SK-N-SH (cell line): ENCODE results near the gene EXOC3. TPM values are rescaled to one million over a fixed set of nuclear protein-coding genes. Genes with fewer than 3 reads are reported as not detected.
A peak's percentile ranks its signal among the peaks of the same experiment; 100 is the strongest.

Experiments
- CTCF ChIA-PET: fragments of 300-600, 350-600 bp; formaldehyde crosslinking; extraction: SDS; loops from one replicate; lab custom pipeline; 2021; lab: Yijun Ruan, JAX
- POLR2A ChIA-PET: fragments of 350-600 bp; sonication (Branson Sonifier 250); formaldehyde crosslinking; extraction: SDS; loops from one replicate; lab custom pipeline; 2020; ENCODE audit warnings: antibody characterized with exemption, inconsistent platforms; lab: Yijun Ruan, JAX
- DNase-seq: peaks from one replicate; pipeline ENCODE4 v3.0.0; 2012
- H2AFZ ChIP-seq: fragments of 200-600 bp; sonication (generic); 2 replicates; pipeline ENCODE4 v1.8.1; 2016; ENCODE audit warnings: antibody characterized with exemption, mild to moderate bottlenecking, low read depth
- H3F3A ChIP-seq: fragments of 200-600 bp; sonication (generic); replicated peaks from 2 replicates; pipeline ENCODE3; 2016; ENCODE audit warnings: antibody characterized with exemption, mild to moderate bottlenecking; ENCODE audit not compliant: insufficient read depth
- H3K27ac ChIP-seq, 2 experiments: fragments of 200-500 bp in 1 of 2; fragments of 200-600 bp in 1 of 2; sonication (Bioruptor generic) in 1 of 2; sonication (generic), shearing (Covaris generic) in 1 of 2; 2 replicates each; pipeline versions ENCODE4 v1.5.1 to v1.6.1; 2014 to 2016; ENCODE audit warnings: low read depth in 2 of 2, inconsistent platforms in 1 of 2, low read length in 1 of 2, mild to moderate bottlenecking in 1 of 2, mixed read lengths in 1 of 2
- H3K27me3 ChIP-seq: fragments of 200-600 bp; sonication (generic), shearing (Covaris generic); 2 replicates; pipeline ENCODE4 v1.6.1; 2016; ENCODE audit warnings: mixed run types; ENCODE audit not compliant: insufficient read depth
- H3K36me3 ChIP-seq, 2 experiments: fragments of 200-500 bp in 1 of 2; fragments of 200-600 bp in 1 of 2; sonication (Bioruptor generic) in 1 of 2; sonication (generic) in 1 of 2; replicated peaks in 1 of 2; 2 replicates each; pipeline versions ENCODE3 to v1.5.1; 2014 to 2016; ENCODE audit warnings: low read length in 1 of 2, mild to moderate bottlenecking in 1 of 2; ENCODE audit not compliant: insufficient read depth in 2 of 2, control insufficient read depth in 1 of 2
- H3K4me1 ChIP-seq, 2 experiments: fragments of 200-500 bp in 1 of 2; fragments of 200-600 bp in 1 of 2; sonication (Bioruptor generic) in 1 of 2; sonication (generic), shearing (Covaris generic) in 1 of 2; 2 replicates each; pipeline versions ENCODE4 v1.5.1 to v1.6.1; 2014 to 2016; ENCODE audit warnings: low read depth in 1 of 2, low read length in 1 of 2, mixed run types in 1 of 2; ENCODE audit not compliant: insufficient read depth in 2 of 2, control insufficient read depth in 1 of 2
- H3K4me2 ChIP-seq: fragments of 200-600 bp; sonication (generic), shearing (Covaris generic); 2 replicates; pipeline ENCODE4 v1.6.1; 2017; ENCODE audit warnings: mixed run types
- H3K4me3 ChIP-seq, 2 experiments: fragments of 200-500 bp in 1 of 2; fragments of 200-600 bp in 1 of 2; sonication (Bioruptor generic) in 1 of 2; sonication (generic), shearing (Covaris generic) in 1 of 2; 2 replicates each; pipeline versions ENCODE4 v1.5.1 to v1.8.1; 2014 to 2016; ENCODE audit warnings: low read depth in 2 of 2, inconsistent platforms in 1 of 2, low read length in 1 of 2, mild to moderate bottlenecking in 1 of 2, mixed read lengths in 1 of 2, moderate library complexity in 1 of 2
- H3K79me2 ChIP-seq: fragments of 200-600 bp; sonication (generic); 2 replicates; pipeline ENCODE4 v1.8.1; 2017; ENCODE audit warnings: mild to moderate bottlenecking; ENCODE audit not compliant: insufficient read depth
- H3K9ac ChIP-seq: fragments of 200-600 bp; sonication (generic); 2 replicates; pipeline ENCODE4 v1.6.1; 2017; ENCODE audit warnings: mixed run types
- H3K9me2 ChIP-seq: fragments of 200-600 bp; sonication (generic); 2 replicates; pipeline ENCODE4 v1.6.1; 2017; ENCODE audit warnings: mixed run types
- H3K9me3 ChIP-seq: fragments of 200-600 bp; sonication (generic); 2 replicates; pipeline ENCODE4 v1.6.1; 2017; ENCODE audit warnings: mixed run types, mild to moderate bottlenecking, moderate library complexity
- H4K20me1 ChIP-seq: fragments of 200-600 bp; sonication (generic); 2 replicates; pipeline ENCODE4 v1.6.1; 2017; ENCODE audit warnings: mild to moderate bottlenecking, mixed run types; ENCODE audit not compliant: insufficient read depth
- CHD2 ChIP-seq: fragments of 150-350 bp; IDR thresholded peaks from 2 replicates; pipeline ENCODE4 v1.6.1; 2018; ENCODE audit warnings: low read length; ENCODE audit not compliant: partially characterized antibody
- CTCF ChIP-seq: fragments of 200-600 bp; sonication (generic); IDR thresholded peaks from 2 replicates; pipeline ENCODE4 v1.6.1; 2017; ENCODE audit warnings: antibody characterized with exemption, mild to moderate bottlenecking, moderate library complexity
- EZH2phosphoT487 ChIP-seq: fragments of 200-600 bp; sonication (generic); IDR thresholded peaks from 2 replicates; pipeline ENCODE4 v1.6.1; 2017; ENCODE audit warnings: low read depth, mixed run types, mild to moderate bottlenecking, antibody characterized with exemption, moderate library complexity, borderline replicate concordance
- FOSL2 ChIP-seq: IDR thresholded peaks from 2 replicates; pipeline ENCODE4 v1.4.0; 2012; ENCODE audit warnings: low read depth, mild to moderate bottlenecking, moderate library complexity, borderline replicate concordance
- FOXJ3 ChIP-seq: sonication (generic); formaldehyde crosslinking; IDR thresholded peaks from 2 replicates; pipeline ENCODE4 v1.5.1; 2020; ENCODE audit warnings: mild to moderate bottlenecking, missing genetic modification reagents
- FOXM1 ChIP-seq: IDR thresholded peaks from 2 replicates; pipeline ENCODE4 v1.4.0; 2012; ENCODE audit warnings: low read depth, mild to moderate bottlenecking
- GATA2 ChIP-seq: sonication (generic); formaldehyde crosslinking; IDR thresholded peaks from 2 replicates; pipeline ENCODE4 v1.5.0; 2020; ENCODE audit warnings: mild to moderate bottlenecking, missing genetic modification reagents
- MEF2A ChIP-seq: IDR thresholded peaks from 2 replicates; pipeline ENCODE4 v1.4.0; 2012; ENCODE audit warnings: low read depth, borderline replicate concordance
- MXI1 ChIP-seq: IDR thresholded peaks from 2 replicates; pipeline ENCODE4 v1.6.1; 2012; ENCODE audit warnings: mild to moderate bottlenecking, low read depth, low read length, improper control_type of control experiment
- NFIC ChIP-seq: IDR thresholded peaks from 2 replicates; pipeline ENCODE4 v1.4.0; 2012; ENCODE audit warnings: borderline replicate concordance
- POLR2AphosphoS5 ChIP-seq: IDR thresholded peaks from 2 replicates; pipeline ENCODE4 v1.6.1; 2012; ENCODE audit warnings: low read depth, low read length
- RAD21 ChIP-seq: IDR thresholded peaks from 2 replicates; pipeline ENCODE4 v1.6.1; 2012; ENCODE audit warnings: mild to moderate bottlenecking, low read length
- RXRA ChIP-seq: IDR thresholded peaks from 2 replicates; pipeline ENCODE4 v1.4.0; 2012; ENCODE audit warnings: low read depth, mild to moderate bottlenecking, borderline replicate concordance
- SIN3A ChIP-seq: IDR thresholded peaks from 2 replicates; pipeline ENCODE4 v1.6.1; 2012; ENCODE audit warnings: low read depth, mild to moderate bottlenecking, low read length, moderate library complexity, borderline replicate concordance
- TAF1 ChIP-seq: IDR thresholded peaks from 2 replicates; pipeline ENCODE4 v1.6.1; 2012; ENCODE audit warnings: low read depth, mild to moderate bottlenecking, low read length, moderate library complexity, borderline replicate concordance
- TEAD4 ChIP-seq: IDR thresholded peaks from 2 replicates; pipeline ENCODE4 v1.4.0; 2012; ENCODE audit warnings: mild to moderate bottlenecking, borderline replicate concordance; ENCODE audit not compliant: insufficient read depth
- YY1 ChIP-seq: IDR thresholded peaks from 2 replicates; pipeline ENCODE4 v1.4.0; 2012; ENCODE audit warnings: low read depth, mild to moderate bottlenecking
- WGBS: methylation state at CpG from one replicate; pipeline ENCODE4 v1.1.6; 2017; ENCODE audit warnings: low lambda C conversion rate; 5-methylcytosine and 5-hydroxymethylcytosine counted together
- polyA plus RNA-seq, 3 experiments: library from polyadenylated mRNA; depleted of rRNA; stranded (reverse); fragments of >200 nt; gene quantifications; 2 replicates each; pipeline ENCODE4 v1.2.3, GENCODE V29; 2012
- TF ChIP-seq, protein P1 (sequence below): IDR thresholded peaks from 2 replicates; pipeline ENCODE4 v1.6.1; 2012; ENCODE audit warnings: mild to moderate bottlenecking, low read depth, low read length, moderate library complexity
- TF ChIP-seq, protein P2 (sequence below): IDR thresholded peaks from 2 replicates; pipeline ENCODE4 v1.4.0; 2012; ENCODE audit warnings: low read depth
- TF ChIP-seq, protein P3 (sequence below): IDR thresholded peaks from 2 replicates; pipeline ENCODE4 v1.4.0; 2012; ENCODE audit warnings: low read depth, borderline replicate concordance

EXOC3 gene
- polyA plus RNA-seq, 1 of the 3 experiments (the other 2 are of a cell fraction): 25.7 TPM

GRCh38 chr5:471750-472058 is 28.7 kb downstream of the EXOC3 start:
- 92% methylated on average over 6 of the region's 6 CpGs for WGBS
- no peaks in the 10 kb centered on the region for H3F3A ChIP-seq
- H3K9ac ChIP-seq: peak overlapping the region; percentile 88; the same call in 1 of the 2 replicates
- no peak overlapping the region for H3K27ac ChIP-seq
- no peak overlapping the region for H2AFZ ChIP-seq
- ChIA-PET CTCF (interaction anchor here (0.9 to 1.5 kb wide), 3 partner anchors 25 to 283 kb away, joined by 3 to 10 read pairs (median 3); no protein-coding TSS in a partner anchor), POLR2A (interaction anchor here (0.9 kb wide), 1 partner anchor 140 kb away, joined by 3 read pairs; no protein-coding TSS in a partner anchor)
- H3K36me3 ChIP-seq: peaks cover 0 to 15% of the 10 kb centered on the region in 2 experiments
- no peaks in the 10 kb centered on the region for H3K9me2 ChIP-seq
- no peaks in the 10 kb centered on the region for H3K9me3 ChIP-seq
- H3K4me2 ChIP-seq: peak overlapping the region; percentile 98
- H3K4me1 ChIP-seq: peaks cover 0 to 21% of the 10 kb centered on the region in 2 experiments; a peak in 1 of 4 replicates
- no peaks in the 10 kb centered on the region for H3K27me3 ChIP-seq
- H3K79me2 ChIP-seq: peaks cover 9% of the 10 kb centered on the region; the same call in 1 of the 2 replicates
- H4K20me1 ChIP-seq: peaks cover 6% of the 10 kb centered on the region
- peak overlapping the region; percentile 73 to 75 for H3K4me3 ChIP-seq
- TF ChIP-seq SIN3A (no peak), MEF2A (no peak), NFIC (no peak), FOXJ3 (CRISPR knock-in tag) (no peak), FOXM1 (no peak), GATA2 (CRISPR knock-in tag) (no peak), CHD2 (no peak), EZH2phosphoT487 (no peak)
- no peak for DNase-seq

GRCh38 chr5:472076-472655 is 29.2 kb downstream of the EXOC3 start:
- Histone ChIP-seq H4K20me1 (peaks cover 6% of the 10 kb centered on the region), H3K9me2 (no peaks in the 10 kb centered on the region), H3K79me2 (peaks cover 9% of the 10 kb centered on the region; the same call in 1 of the 2 replicates), H3F3A (no peaks in the 10 kb centered on the region), H3K4me2 (peak overlapping the region; percentile 98), H2AFZ (peak overlapping the region; percentile 56; the same call in 1 of the 2 replicates), H3K27me3 (no peaks in the 10 kb centered on the region), H3K9me3 (no peaks in the 10 kb centered on the region), H3K36me3 (peaks cover 0 to 11% of the 10 kb centered on the region in 2 experiments), H3K27ac (peak overlapping the region; percentile 30 to 62; a peak in 1 of 4 replicates), H3K4me3 (peak overlapping the region; percentile 73 to 75), H3K4me1 (peaks cover 0 to 21% of the 10 kb centered on the region in 2 experiments; a peak in 1 of 4 replicates), H3K9ac (peak overlapping the region; percentile 88)
- peak; percentile 71 for DNase-seq
- ChIA-PET CTCF (interaction anchor here (0.9 to 1.5 kb wide), 3 partner anchors 26 to 284 kb away, joined by 3 to 10 read pairs (median 3); no protein-coding TSS in a partner anchor), POLR2A (interaction anchor here (0.9 kb wide), 1 partner anchor 139 kb away, joined by 3 read pairs; no protein-coding TSS in a partner anchor)
- no CpG with 5 or more reads among the region's 30 CpGs for WGBS
- TF ChIP-seq RXRA: no peak
- TF ChIP-seq, protein P1, sequence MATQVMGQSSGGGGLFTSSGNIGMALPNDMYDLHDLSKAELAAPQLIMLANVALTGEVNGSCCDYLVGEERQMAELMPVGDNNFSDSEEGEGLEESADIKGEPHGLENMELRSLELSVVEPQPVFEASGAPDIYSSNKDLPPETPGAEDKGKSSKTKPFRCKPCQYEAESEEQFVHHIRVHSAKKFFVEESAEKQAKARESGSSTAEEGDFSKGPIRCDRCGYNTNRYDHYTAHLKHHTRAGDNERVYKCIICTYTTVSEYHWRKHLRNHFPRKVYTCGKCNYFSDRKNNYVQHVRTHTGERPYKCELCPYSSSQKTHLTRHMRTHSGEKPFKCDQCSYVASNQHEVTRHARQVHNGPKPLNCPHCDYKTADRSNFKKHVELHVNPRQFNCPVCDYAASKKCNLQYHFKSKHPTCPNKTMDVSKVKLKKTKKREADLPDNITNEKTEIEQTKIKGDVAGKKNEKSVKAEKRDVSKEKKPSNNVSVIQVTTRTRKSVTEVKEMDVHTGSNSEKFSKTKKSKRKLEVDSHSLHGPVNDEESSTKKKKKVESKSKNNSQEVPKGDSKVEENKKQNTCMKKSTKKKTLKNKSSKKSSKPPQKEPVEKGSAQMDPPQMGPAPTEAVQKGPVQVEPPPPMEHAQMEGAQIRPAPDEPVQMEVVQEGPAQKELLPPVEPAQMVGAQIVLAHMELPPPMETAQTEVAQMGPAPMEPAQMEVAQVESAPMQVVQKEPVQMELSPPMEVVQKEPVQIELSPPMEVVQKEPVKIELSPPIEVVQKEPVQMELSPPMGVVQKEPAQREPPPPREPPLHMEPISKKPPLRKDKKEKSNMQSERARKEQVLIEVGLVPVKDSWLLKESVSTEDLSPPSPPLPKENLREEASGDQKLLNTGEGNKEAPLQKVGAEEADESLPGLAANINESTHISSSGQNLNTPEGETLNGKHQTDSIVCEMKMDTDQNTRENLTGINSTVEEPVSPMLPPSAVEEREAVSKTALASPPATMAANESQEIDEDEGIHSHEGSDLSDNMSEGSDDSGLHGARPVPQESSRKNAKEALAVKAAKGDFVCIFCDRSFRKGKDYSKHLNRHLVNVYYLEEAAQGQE: no peak
- TF ChIP-seq, protein P2, sequence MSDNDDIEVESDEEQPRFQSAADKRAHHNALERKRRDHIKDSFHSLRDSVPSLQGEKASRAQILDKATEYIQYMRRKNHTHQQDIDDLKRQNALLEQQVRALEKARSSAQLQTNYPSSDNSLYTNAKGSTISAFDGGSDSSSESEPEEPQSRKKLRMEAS: no peak
- TF ChIP-seq FOSL2: no peak
- TF ChIP-seq, protein P3, sequence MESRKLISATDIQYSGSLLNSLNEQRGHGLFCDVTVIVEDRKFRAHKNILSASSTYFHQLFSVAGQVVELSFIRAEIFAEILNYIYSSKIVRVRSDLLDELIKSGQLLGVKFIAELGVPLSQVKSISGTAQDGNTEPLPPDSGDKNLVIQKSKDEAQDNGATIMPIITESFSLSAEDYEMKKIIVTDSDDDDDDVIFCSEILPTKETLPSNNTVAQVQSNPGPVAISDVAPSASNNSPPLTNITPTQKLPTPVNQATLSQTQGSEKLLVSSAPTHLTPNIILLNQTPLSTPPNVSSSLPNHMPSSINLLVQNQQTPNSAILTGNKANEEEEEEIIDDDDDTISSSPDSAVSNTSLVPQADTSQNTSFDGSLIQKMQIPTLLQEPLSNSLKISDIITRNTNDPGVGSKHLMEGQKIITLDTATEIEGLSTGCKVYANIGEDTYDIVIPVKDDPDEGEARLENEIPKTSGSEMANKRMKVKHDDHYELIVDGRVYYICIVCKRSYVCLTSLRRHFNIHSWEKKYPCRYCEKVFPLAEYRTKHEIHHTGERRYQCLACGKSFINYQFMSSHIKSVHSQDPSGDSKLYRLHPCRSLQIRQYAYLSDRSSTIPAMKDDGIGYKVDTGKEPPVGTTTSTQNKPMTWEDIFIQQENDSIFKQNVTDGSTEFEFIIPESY: no peak
- TF ChIP-seq MXI1: no peak
- no peak for TF ChIP-seq YY1
- TF ChIP-seq NFIC: no peak
- TF ChIP-seq TEAD4: no peak
- no peak for TF ChIP-seq TAF1
- TF ChIP-seq CTCF: no peak
- TF ChIP-seq RAD21: no peak
- TF ChIP-seq POLR2AphosphoS5: no peak
